GM12875 (cell line): ENCODE data around the gene PLOD1.
"Not testable (repeated sequence)": the region's sequence is repeated elsewhere in the genome, so short reads cannot be mapped to it uniquely, and the experiment has no call there.

Source experiments
- H3K4me3 ChIP-seq: one replicate; pipeline ENCODE4 v1.5.1; 2011; ENCODE audit warnings: low read depth, low read length, control low read depth
- TF ChIP-seq, protein P1 (sequence below): IDR thresholded peaks from 2 replicates; pipeline ENCODE4 v1.5.1; 2011; ENCODE audit warnings: low read depth, mild to moderate bottlenecking, control low read depth, inconsistent platforms, low read length, moderate library complexity, borderline replicate concordance; ENCODE audit not compliant: insufficient read depth

The PLOD1 gene

DNA sequence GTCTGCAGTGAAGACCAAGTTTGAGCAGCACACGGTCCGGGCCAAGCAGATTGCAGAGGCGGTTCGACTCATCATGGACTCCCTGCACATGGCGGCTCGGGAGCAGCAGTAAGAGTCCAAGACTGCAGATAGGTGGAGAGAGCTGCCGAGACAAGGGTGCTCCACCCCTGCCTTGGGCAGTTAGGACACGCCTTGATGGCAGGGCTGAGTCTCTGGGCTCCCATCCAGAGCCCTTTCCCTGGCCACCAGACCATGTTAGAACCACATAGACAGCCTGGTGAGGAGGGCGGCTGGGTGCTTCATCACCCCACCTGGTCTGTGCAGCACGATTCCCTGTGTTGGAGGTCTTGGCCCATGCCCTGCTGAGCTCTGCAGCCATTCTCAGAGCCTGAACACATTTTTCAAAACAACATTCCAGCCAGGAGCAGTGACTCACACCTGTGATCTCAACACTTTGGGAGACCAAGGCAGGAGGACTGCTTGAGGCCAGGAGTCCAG is 67.5 kb downstream of the PLOD1 start:
- H3K4me3 ChIP-seq: no peak overlapping the region
- TF ChIP-seq, protein P1, sequence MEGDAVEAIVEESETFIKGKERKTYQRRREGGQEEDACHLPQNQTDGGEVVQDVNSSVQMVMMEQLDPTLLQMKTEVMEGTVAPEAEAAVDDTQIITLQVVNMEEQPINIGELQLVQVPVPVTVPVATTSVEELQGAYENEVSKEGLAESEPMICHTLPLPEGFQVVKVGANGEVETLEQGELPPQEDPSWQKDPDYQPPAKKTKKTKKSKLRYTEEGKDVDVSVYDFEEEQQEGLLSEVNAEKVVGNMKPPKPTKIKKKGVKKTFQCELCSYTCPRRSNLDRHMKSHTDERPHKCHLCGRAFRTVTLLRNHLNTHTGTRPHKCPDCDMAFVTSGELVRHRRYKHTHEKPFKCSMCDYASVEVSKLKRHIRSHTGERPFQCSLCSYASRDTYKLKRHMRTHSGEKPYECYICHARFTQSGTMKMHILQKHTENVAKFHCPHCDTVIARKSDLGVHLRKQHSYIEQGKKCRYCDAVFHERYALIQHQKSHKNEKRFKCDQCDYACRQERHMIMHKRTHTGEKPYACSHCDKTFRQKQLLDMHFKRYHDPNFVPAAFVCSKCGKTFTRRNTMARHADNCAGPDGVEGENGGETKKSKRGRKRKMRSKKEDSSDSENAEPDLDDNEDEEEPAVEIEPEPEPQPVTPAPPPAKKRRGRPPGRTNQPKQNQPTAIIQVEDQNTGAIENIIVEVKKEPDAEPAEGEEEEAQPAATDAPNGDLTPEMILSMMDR: no peak

GRCh38 chr1:12003762-12004161 is 69.2 kb downstream of the PLOD1 start:
- TF ChIP-seq, protein P1: no peak
- H3K4me3 ChIP-seq: no peak overlapping the region

- TF ChIP-seq, protein P1: no peak
Observed at GRCh38 chr1:12005488-12006166, 71.1 kb downstream of the PLOD1 start.

GRCh38 chr1:12006167-12006921 is 71.8 kb downstream of the PLOD1 start:
- TF ChIP-seq, protein P1: no peak
- no peak overlapping the region for H3K4me3 ChIP-seq

More at GRCh38 chr1:12005488-12006166, 71.1 kb downstream of the PLOD1 start:
- no peak overlapping the region for H3K4me3 ChIP-seq

GRCh38 chr1:12007204-12007603 is 72.7 kb downstream of the PLOD1 start:
- H3K4me3 ChIP-seq: no peak overlapping the region
- TF ChIP-seq, protein P1: no peak

DNA sequence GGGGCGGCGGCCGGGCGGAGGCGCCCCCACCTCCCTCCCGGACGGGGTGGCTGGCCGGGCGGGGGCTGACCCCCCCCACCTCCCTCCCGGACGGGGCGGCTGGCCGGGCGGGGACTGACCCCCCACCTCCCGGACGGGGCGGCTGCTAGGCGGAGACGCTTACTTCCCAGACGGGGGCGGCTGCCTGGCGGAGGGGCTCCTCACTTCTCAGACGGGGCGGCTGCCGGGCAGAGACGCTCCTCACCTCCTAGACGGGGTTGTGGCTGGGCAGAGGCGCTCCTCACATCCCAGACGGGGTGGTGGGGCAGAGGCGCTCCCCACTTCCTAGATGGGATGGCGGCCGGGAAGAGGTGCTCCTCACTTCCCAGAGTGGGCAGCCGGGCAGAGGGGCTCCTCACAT is 73.8 kb downstream of the PLOD1 start:
- not testable (repeated sequence) for H3K4me3 ChIP-seq

DNA sequence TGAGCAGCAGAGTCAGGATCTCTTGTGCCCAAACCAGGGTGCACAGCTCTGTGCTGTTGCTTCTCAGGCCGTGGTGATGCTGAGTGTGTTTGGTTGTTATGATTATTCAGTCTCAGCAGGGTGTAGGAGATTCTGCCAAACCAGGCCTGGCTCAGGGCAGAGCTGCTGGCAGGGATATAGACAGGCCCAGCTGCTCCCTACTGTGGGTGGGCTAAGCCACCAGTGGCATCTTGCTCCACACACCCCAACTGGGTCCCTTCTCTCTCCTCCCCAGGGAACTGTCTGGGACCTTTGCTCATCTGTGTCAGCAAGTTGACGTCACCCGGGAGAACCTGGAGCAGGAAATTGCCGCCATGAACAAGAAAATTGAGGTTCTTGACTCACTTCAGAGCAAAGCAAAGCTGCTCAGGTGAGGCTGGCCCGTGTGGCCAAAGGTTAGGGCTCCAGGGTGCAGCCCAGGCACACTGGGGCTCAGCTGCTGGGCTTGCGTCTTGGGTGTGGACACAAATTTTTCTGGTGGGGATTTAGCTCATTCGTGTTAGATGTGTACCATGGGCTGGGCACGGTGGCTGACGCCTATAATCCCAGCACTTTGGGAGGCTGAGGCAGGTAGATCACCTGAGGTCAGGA is 74.9 kb downstream of the PLOD1 start:
- no peak overlapping the region for H3K4me3 ChIP-seq
- TF ChIP-seq, protein P1: no peak
